MCF 10A (cell line): ENCODE data around the gene PLXND1. TPM values are rescaled to one million over a fixed set of nuclear protein-coding genes. Genes with fewer than 3 reads are reported as not detected.

ENCODE experiments used
- BruUV-seq: library from RNA; stranded (reverse); fragments of 400-500 nt; replicated peaks from 2 replicates; lab custom pipeline; 2021; lab: Mats Ljungman, UMichigan
- CTCF ChIA-PET: fragments of 300-600 bp; sonication (Branson Sonifier 250); formaldehyde crosslinking; extraction: SDS; loops from one replicate; lab custom pipeline; 2021; ENCODE audit warnings: antibody characterized with exemption, inconsistent platforms; lab: Yijun Ruan, JAX
- POLR2A ChIA-PET: fragments of 300-600, 350-650 bp; sonication (Branson Sonifier 250); formaldehyde crosslinking; extraction: SDS; loops from one replicate; lab custom pipeline; 2020; ENCODE audit warnings: antibody characterized with exemption, inconsistent platforms; lab: Yijun Ruan, JAX
- DNase-seq: peaks from one replicate; pipeline ENCODE4 v3.0.0-alpha.2; 2018; ENCODE audit not compliant: unreplicated experiment
- H3K27ac Mint-ChIP-seq: one replicate; pipeline ENCODE4 v1.8.0; 2022; ENCODE audit warnings: mild to moderate bottlenecking, low read depth, mixed read lengths; ENCODE audit not compliant: unreplicated experiment
- H3K27me3 Mint-ChIP-seq: one replicate; pipeline ENCODE4 v1.8.0; 2022; ENCODE audit warnings: mixed read lengths; ENCODE audit not compliant: insufficient read depth, unreplicated experiment
- H3K36me3 Mint-ChIP-seq: one replicate; pipeline ENCODE4 v1.8.0; 2022; ENCODE audit warnings: mild to moderate bottlenecking, moderate library complexity, mixed read lengths; ENCODE audit not compliant: insufficient read depth, unreplicated experiment
- H3K4me1 Mint-ChIP-seq: one replicate; pipeline ENCODE4 v1.8.0; 2022; ENCODE audit warnings: mixed read lengths; ENCODE audit not compliant: insufficient read depth, unreplicated experiment
- H3K4me3 Mint-ChIP-seq: one replicate; pipeline ENCODE4 v1.8.0; 2022; ENCODE audit warnings: mild to moderate bottlenecking, moderate library complexity, mixed read lengths; ENCODE audit not compliant: unreplicated experiment
- H3K9me3 Mint-ChIP-seq: one replicate; pipeline ENCODE4 v1.8.0; 2022; ENCODE audit warnings: mixed read lengths; ENCODE audit not compliant: unreplicated experiment
- CTCF ChIP-seq: fragments of 200-600 bp; IDR thresholded peaks from one replicate; pipeline ENCODE4 v1.8.0; 2022; ENCODE audit warnings: antibody characterized with exemption, mild to moderate bottlenecking; ENCODE audit not compliant: unreplicated experiment
- intact Hi-C: fragments of 100-400 bp; cut with micrococcal nuclease; formaldehyde crosslinking; loops from 2 replicates; pipeline ENCODE4 v1.14.1; 2022
- total RNA-seq: library from RNA; stranded (reverse); gene quantifications from 2 replicates; pipeline ENCODE4 v1.2.3, GENCODE V29; 2022

The PLXND1 gene
- total RNA-seq, 1 experiment from 2014 or later: 5.6 TPM

- CTCF ChIA-PET: interaction anchor here (0.6 kb wide), 1 partner anchor 252 kb away, joined by 3 read pairs; no protein-coding TSS in a partner anchor
- Mint-ChIP-seq H3K4me1 (peaks cover 6% of the 10 kb centered on the region), H3K27me3 (no peaks in the 10 kb centered on the region), H3K27ac (no peak overlapping the region), H3K36me3 (no peaks in the 10 kb centered on the region), H3K4me3 (no peak overlapping the region), H3K9me3 (no peaks in the 10 kb centered on the region)
- POLR2A ChIA-PET: interaction anchor here (0.6 to 0.9 kb wide), 2 partner anchors 36 to 269 kb away, joined by 3 read pairs; no protein-coding TSS in a partner anchor
- no peak for DNase-seq
- intact Hi-C loops: no loop called here
- no peak for TF ChIP-seq CTCF
- BruUV-seq: no TSS peak
These were observed 19.6 kb downstream of the PLXND1 start for GRCh38 chr3:129586746-129587430.

GRCh38 chr3:129585949-129586657 lies 20.4 kb downstream of the PLXND1 start:
- DNase-seq: no peak
- ChIA-PET CTCF (interaction anchor here (0.6 kb wide), 1 partner anchor 17 kb away, joined by 3 read pairs; no protein-coding TSS in a partner anchor), POLR2A (no interaction called here)
- Mint-ChIP-seq H3K4me3 (no peak overlapping the region), H3K36me3 (no peaks in the 10 kb centered on the region), H3K4me1 (peaks cover 6% of the 10 kb centered on the region), H3K27me3 (no peaks in the 10 kb centered on the region), H3K27ac (no peak overlapping the region), H3K9me3 (no peaks in the 10 kb centered on the region)
- no peak for TF ChIP-seq CTCF
- no TSS peak for BruUV-seq
- intact Hi-C loops: no loop called here

GRCh38 chr3:129584631-129585030 lies 21.8 kb downstream of the PLXND1 start:
- no TSS peak for BruUV-seq
- H3K4me3 Mint-ChIP-seq: no peak overlapping the region
- ChIA-PET CTCF (no interaction called here), POLR2A (no interaction called here)
- TF ChIP-seq CTCF: no peak
- DNase-seq: no peak
- H3K36me3 Mint-ChIP-seq: no peaks in the 10 kb centered on the region
- H3K27me3 Mint-ChIP-seq: no peaks in the 10 kb centered on the region
- no peak overlapping the region for H3K27ac Mint-ChIP-seq
- no peaks in the 10 kb centered on the region for H3K9me3 Mint-ChIP-seq
- H3K4me1 Mint-ChIP-seq: peaks cover 6% of the 10 kb centered on the region
- intact Hi-C loops: no loop called here

- TF ChIP-seq CTCF: no peak
- H3K27me3 Mint-ChIP-seq: no peaks in the 10 kb centered on the region
- H3K9me3 Mint-ChIP-seq: no peaks in the 10 kb centered on the region
- BruUV-seq: no TSS peak
- intact Hi-C loops: no loop called here
- ChIA-PET POLR2A (no interaction called here), CTCF (no interaction called here)
- no peaks in the 10 kb centered on the region for H3K36me3 Mint-ChIP-seq
- no peak for DNase-seq
- no peak overlapping the region for H3K27ac Mint-ChIP-seq
- H3K4me3 Mint-ChIP-seq: no peak overlapping the region
- peaks cover 6% of the 10 kb centered on the region for H3K4me1 Mint-ChIP-seq
These were observed 23.2 kb downstream of the PLXND1 start for GRCh38 chr3:129583289-129583688.
